Measurements from ENCODE around the gene TBC1D1. TPM values are rescaled to one million over a fixed set of nuclear protein-coding genes. Genes with fewer than 3 reads are reported as not detected.

TBC1D1 gene
- total RNA-seq, 1 experiment from 2014 or later: 42.6 TPM

DNA sequence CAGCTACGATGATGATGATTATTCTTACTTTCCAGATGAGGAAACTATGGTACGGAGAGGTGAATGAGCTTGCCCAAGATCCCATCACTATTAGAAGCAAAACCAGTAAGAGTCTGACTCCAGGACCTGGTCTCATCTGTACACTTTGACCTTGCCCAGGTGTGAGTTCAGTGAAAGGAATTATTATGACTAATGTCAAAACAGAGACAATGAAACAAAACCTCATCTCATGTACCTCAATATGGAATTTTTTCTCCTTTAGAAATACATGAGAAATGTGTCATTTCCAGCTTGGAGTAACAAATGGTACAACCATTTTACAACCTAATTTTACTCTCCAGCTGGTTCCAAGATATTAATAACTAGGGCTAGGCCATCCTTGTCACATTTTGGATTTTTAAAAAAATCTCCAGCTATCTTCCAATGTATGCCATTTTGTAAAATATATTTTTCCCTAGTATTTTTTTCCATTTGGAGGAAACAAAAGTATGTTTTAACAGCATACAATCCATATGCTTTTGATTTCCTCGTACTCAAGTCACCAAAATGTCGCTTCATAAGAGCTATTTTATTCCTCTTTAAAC is 283.1 kb downstream of the TBC1D1 start:
- POLR2A ChIA-PET (ENCODE audit: low non-redundant PET): no interaction called here
- intact Hi-C loops (cut with micrococcal nuclease; ENCODE audit: unreplicated experiment): no loop called here
- H3K36me3 ChIP-seq (ENCODE audit: insufficient read depth, low read length, poor library complexity, severe bottlenecking): no peaks in the 10 kb centered on the region
- TF ChIP-seq CTCF (conservative IDR thresholded peaks at IDR 0.05; ENCODE audit: low read depth, low read length): no peak
- TF ChIP-seq EZH2 (IDR thresholded peaks at IDR 0.05; ENCODE audit: borderline replicate concordance, low read depth, low read length, poor library complexity, severe bottlenecking): no peak
- no peak overlapping the region for H3K27ac ChIP-seq (ENCODE audit: low read depth, low read length, poor library complexity, severe bottlenecking)
- H3K9me3 ChIP-seq (ENCODE audit: low read depth, low read length, poor library complexity, severe bottlenecking): no peaks in the 10 kb centered on the region
- no peak for DNase-seq (ENCODE audit: low spot score)
- CTCF ChIA-PET: interaction anchor here (0.9 kb wide), 1 partner anchor 557 kb away, joined by 4 read pairs; no protein-coding TSS in a partner anchor
- no peak overlapping the region for H3K4me3 ChIP-seq (ENCODE audit: low read depth, low read length, poor library complexity, severe bottlenecking)
- H3K27me3 ChIP-seq (replicated peaks; ENCODE audit: insufficient read depth, low read depth, low read length, poor library complexity): no peaks in the 10 kb centered on the region
- BruUV-seq (replicated peaks): no TSS peak
- H3K4me1 ChIP-seq (ENCODE audit: insufficient read depth, low read length, poor library complexity, severe bottlenecking): no peaks in the 10 kb centered on the region

- Histone ChIP-seq H3K9me3 (ENCODE audit: low read depth, low read length, poor library complexity, severe bottlenecking) (no peaks in the 10 kb centered on the region), H3K27me3 (replicated peaks; ENCODE audit: insufficient read depth, low read depth, low read length, poor library complexity) (no peaks in the 10 kb centered on the region), H3K27ac (ENCODE audit: low read depth, low read length, poor library complexity, severe bottlenecking) (no peak overlapping the region), H3K4me1 (ENCODE audit: insufficient read depth, low read length, poor library complexity, severe bottlenecking) (no peaks in the 10 kb centered on the region), H3K36me3 (ENCODE audit: insufficient read depth, low read length, poor library complexity, severe bottlenecking) (no peaks in the 10 kb centered on the region), H3K4me3 (ENCODE audit: low read depth, low read length, poor library complexity, severe bottlenecking) (no peak overlapping the region)
- TF ChIP-seq EZH2 (IDR thresholded peaks at IDR 0.05; ENCODE audit: borderline replicate concordance, low read depth, low read length, poor library complexity, severe bottlenecking) (no peak), CTCF (conservative IDR thresholded peaks at IDR 0.05; ENCODE audit: low read depth, low read length) (no peak)
- no TSS peak for BruUV-seq (replicated peaks)
- DNase-seq (ENCODE audit: low spot score): no peak
- POLR2A ChIA-PET (ENCODE audit: low non-redundant PET): no interaction called here
- intact Hi-C loops (cut with micrococcal nuclease; ENCODE audit: unreplicated experiment): loop anchor here (5.0 kb wide), 2 partner anchors 112 to 148 kb away; no protein-coding TSS in a partner anchor
- CTCF ChIA-PET: interaction anchor here (0.6 to 0.9 kb wide), 2 partner anchors 57 to 556 kb away, joined by 3 to 4 read pairs; no protein-coding TSS in a partner anchor
Measured at GRCh38 chr4:38174801-38175200, 283.9 kb downstream of the TBC1D1 start.

DNA sequence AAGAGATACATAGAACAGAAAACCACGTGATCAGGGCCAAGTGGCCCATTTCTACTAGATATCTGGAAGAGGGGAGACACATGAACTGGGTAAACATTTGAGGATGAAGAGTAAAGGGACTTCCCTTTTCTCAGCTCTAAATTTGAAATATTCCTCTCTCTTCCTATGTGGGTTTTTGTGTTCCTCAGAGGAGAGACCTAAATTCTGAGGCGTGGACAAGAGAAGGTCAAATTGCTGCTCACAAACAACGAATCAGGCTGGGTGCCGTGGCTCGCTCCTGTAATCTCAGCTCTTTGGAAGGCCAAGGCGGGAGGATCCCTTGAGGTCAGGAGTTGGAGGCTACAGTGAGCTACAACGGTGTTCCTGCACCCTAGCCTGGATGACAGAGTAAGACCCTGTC is 285.3 kb downstream of the TBC1D1 start:
- ChIA-PET POLR2A (ENCODE audit: low non-redundant PET) (no interaction called here), CTCF (no interaction called here)
- no peaks in the 10 kb centered on the region for H3K27me3 ChIP-seq (replicated peaks; ENCODE audit: insufficient read depth, low read depth, low read length, poor library complexity)
- no peak for DNase-seq (ENCODE audit: low spot score)
- no TSS peak for BruUV-seq (replicated peaks)
- H3K36me3 ChIP-seq (ENCODE audit: insufficient read depth, low read length, poor library complexity, severe bottlenecking): no peaks in the 10 kb centered on the region
- TF ChIP-seq EZH2 (IDR thresholded peaks at IDR 0.05; ENCODE audit: borderline replicate concordance, low read depth, low read length, poor library complexity, severe bottlenecking) (no peak), CTCF (conservative IDR thresholded peaks at IDR 0.05; ENCODE audit: low read depth, low read length) (no peak)
- no peaks in the 10 kb centered on the region for H3K4me1 ChIP-seq (ENCODE audit: insufficient read depth, low read length, poor library complexity, severe bottlenecking)
- no peaks in the 10 kb centered on the region for H3K9me3 ChIP-seq (ENCODE audit: low read depth, low read length, poor library complexity, severe bottlenecking)
- no peak overlapping the region for H3K4me3 ChIP-seq (ENCODE audit: low read depth, low read length, poor library complexity, severe bottlenecking)
- no peak overlapping the region for H3K27ac ChIP-seq (ENCODE audit: low read depth, low read length, poor library complexity, severe bottlenecking)
- intact Hi-C loops (cut with micrococcal nuclease; ENCODE audit: unreplicated experiment): loop anchor here (5.0 kb wide), 2 partner anchors 114 to 146 kb away; no protein-coding TSS in a partner anchor
